Bronchial epithelial cell (primary cell): ENCODE measurements around the gene SPDYE8. TPM values are rescaled to one million over a fixed set of nuclear protein-coding genes. Genes with fewer than 3 reads are reported as not detected.
"Not testable (repeated sequence)": the region's sequence is repeated elsewhere in the genome, so short reads cannot be mapped to it uniquely, and the experiment has no call there.

Source experiments
- DNase-seq: peaks from one replicate; pipeline ENCODE4 v3.0.0-alpha.2; 2010; ENCODE audit warnings: low read depth
- FAIRE-seq: peaks from 2 replicates; lab custom pipeline; 2011; peaks lifted over from hg19 to GRCh38; lab: Jason Lieb, UNC
- H3K27me3 ChIP-seq: 2 replicates; pipeline ENCODE4 v1.5.1; 2011; ENCODE audit warnings: low read length; ENCODE audit not compliant: control insufficient read depth, insufficient read depth
- H3K36me3 ChIP-seq: 2 replicates; pipeline ENCODE4 v1.5.1; 2011; ENCODE audit warnings: low read length; ENCODE audit not compliant: control insufficient read depth, insufficient read depth
- H3K4me3 ChIP-seq: 2 replicates; pipeline ENCODE4 v1.5.1; 2011; ENCODE audit warnings: mild to moderate bottlenecking, low read depth, low read length, control low read depth
- total RNA-seq: library from RNA; depleted of rRNA; stranded (reverse); fragments of >200 nt; gene quantifications from 2 replicates; pipeline ENCODE4 v1.2.1, GENCODE V29; 2014

Gene SPDYE8, protein sequence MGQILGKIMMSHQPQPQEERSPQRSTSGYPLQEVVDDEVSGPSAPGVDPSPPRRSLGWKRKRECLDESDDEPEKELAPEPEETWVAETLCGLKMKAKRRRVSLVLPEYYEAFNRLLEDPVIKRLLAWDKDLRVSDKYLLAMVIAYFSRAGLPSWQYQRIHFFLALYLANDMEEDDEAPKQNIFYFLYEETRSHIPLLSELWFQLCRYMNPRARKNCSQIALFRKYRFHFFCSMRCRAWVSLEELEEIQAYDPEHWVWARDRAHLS
- not detected in 2 replicates for total RNA-seq

- not testable (repeated sequence) for DNase-seq, H3K36me3 ChIP-seq, H3K4me3 ChIP-seq, H3K27me3 ChIP-seq, FAIRE-seq
These were observed at the start of gene SPDYE8 for GRCh38 chr7:73029666-73030065. Gene SPDYE8 (minus strand): TSS chr7:73029766. CDS start chr7:73027966, 1,800 bp downstream.

DNA sequence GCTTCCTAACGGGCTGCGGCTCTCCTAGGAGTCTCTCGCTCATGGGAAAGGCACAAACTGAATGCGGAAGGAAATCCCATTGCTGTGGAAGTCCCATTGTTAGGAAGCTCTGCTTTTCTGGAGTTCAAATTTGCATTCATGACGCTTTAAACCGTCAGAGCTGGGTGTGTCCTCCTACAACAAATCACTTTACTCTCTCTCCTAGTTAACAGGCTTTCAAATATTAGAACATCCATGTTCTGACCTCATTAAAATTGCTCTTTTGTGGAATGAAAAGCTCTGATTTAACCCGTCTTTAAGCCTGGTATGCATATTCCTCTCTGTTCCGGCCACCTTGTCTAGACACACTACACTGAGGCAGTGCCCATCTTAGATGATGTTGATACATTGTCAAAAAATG is 28.2 kb upstream of the SPDYE8 start, which contains the start of gene SPDYE11:
TSS of gene SPDYE11 (minus strand) at position 101 of the 400 bp plus-strand sequence. CDS start 1,800 bp downstream, outside the sequence.
- H3K36me3 ChIP-seq, H3K27me3 ChIP-seq, H3K4me3 ChIP-seq, FAIRE-seq, DNase-seq: not testable (repeated sequence)

DNA sequence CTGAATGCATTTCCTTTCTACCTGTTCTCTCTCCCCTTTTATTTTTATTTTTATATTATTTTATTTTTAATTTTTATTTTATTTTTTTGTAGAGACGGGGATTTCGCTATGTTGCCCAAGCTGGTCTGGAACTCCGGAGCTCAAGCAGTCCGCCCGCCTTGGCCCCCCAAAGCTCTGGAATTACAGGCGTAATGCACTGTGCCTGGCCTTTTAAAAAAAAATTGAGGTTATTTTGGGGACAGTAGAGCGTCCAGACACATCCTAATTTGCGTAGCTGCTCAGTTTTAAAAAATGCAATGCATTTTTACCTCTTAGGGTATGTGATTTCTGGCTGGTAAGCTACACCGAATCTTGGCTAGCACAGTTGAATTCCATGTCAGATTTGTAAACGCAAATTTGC is 23.1 kb downstream of the SPDYE8 start:
- not testable (repeated sequence) for FAIRE-seq

GRCh38 chr7:73005693-73006447 is 23.7 kb downstream of the SPDYE8 start:
- DNase-seq, result peak; percentile 61
- FAIRE-seq, H3K27me3 ChIP-seq, H3K36me3 ChIP-seq: not testable (repeated sequence)
- H3K4me3 ChIP-seq, result peak overlapping the region; percentile 54

More for the DNA sequence above, 23.1 kb downstream of the SPDYE8 start:
- H3K36me3 ChIP-seq, DNase-seq, H3K27me3 ChIP-seq: not testable (repeated sequence)
- H3K4me3 ChIP-seq, result peak overlapping the region; percentile 27

DNA sequence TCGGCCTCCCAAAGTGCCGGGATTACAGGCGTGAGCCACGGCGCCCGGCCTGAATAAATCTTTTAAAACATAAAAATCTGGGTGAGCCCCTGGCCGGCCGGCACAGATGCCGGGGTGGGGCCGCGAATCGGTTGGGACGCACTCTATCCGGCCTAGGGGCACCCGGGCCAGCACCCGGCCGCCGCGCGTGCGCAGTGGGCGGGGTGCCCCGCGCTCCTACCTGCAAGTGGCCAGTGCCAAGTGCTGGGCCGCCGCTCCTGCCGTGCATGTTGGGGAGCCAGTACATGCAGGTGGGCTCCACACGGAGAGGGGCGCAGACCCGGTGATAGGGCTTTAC is 24.2 kb downstream of the SPDYE8 start:
- not testable (repeated sequence) for H3K27me3 ChIP-seq, H3K36me3 ChIP-seq, DNase-seq, FAIRE-seq
- H3K4me3 ChIP-seq, result peak overlapping the region; percentile 54

DNA sequence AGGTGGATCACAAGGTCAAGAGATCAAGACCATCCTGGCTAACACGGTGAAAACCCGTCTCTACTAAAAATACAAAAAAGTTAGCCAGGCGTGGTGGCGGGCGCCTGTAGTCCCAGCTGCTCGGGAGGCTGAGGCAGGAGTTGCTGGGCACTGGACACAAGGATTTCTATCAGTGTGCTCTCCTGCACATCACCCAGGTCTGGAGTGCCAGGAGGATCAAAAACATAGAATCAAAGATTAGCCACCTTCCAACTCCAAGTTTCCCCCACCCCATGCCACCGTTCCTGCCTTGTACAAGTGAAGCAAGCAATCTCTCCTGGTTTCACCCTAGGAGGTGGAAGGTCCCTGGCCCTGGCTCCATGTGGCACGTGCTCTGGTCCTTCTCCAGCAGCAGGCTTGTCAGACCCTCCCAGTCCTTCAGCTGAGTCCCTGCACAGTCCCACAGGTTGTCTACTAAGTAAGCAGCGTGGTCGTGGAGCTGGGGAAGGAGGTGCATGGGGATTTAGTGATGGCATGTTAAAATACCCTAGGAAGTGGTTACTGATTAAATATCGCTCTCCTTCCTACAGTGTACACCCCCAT is 31.6 kb downstream of the SPDYE8 start:
- not testable (repeated sequence) for H3K36me3 ChIP-seq, H3K4me3 ChIP-seq, DNase-seq, FAIRE-seq, H3K27me3 ChIP-seq

DNA sequence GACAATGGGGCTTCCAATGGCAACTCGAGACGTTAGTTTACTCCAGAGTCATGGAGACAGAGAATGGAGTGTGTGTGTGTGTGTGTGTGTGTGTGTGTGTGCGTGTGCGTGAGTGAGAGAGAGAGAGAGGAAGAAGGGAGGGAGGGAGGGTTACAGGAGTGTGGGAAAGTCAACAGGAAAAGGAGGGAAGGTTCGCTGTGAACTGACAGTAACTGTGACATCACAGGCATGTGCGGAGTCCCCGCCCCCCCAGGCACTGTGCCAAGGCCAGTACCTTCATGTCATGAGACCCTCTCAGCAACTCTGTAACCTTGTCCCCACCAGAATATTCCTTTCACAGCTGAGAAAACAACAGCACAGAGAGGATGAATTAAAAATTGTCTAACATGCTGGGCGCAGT is 32.1 kb downstream of the SPDYE8 start:
- not testable (repeated sequence) for DNase-seq, H3K4me3 ChIP-seq, H3K27me3 ChIP-seq, H3K36me3 ChIP-seq, FAIRE-seq

DNA sequence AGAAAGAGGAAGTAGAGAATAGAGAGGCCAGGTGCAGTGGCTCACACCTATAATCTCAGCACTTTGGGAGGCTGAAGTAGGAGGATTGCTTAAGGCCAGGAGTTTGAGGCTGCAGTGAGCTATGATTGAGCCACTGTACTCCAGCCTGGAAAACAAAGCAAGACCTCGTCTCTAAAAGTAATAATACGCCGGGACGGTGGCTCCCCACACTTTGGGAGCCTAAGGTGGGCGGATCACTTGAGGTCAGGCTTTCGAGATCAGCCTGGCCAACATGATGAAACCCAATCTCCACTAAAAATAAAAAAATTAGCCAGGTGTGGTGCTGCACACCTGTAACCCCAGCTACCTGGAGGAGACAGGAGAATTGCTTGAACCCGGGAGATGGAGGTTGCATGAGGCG is 34.1 kb downstream of the SPDYE8 start:
- not testable (repeated sequence) for H3K36me3 ChIP-seq, DNase-seq, H3K4me3 ChIP-seq, FAIRE-seq, H3K27me3 ChIP-seq

GRCh38 chr7:72990146-72990913 is 39.2 kb downstream of the SPDYE8 start:
- not testable (repeated sequence) for DNase-seq, H3K36me3 ChIP-seq, H3K4me3 ChIP-seq, FAIRE-seq, H3K27me3 ChIP-seq

- not testable (repeated sequence) for H3K36me3 ChIP-seq, H3K27me3 ChIP-seq, DNase-seq, H3K4me3 ChIP-seq, FAIRE-seq
These were observed 47.5 kb downstream of the SPDYE8 start for GRCh38 chr7:72982084-72982483.

DNA sequence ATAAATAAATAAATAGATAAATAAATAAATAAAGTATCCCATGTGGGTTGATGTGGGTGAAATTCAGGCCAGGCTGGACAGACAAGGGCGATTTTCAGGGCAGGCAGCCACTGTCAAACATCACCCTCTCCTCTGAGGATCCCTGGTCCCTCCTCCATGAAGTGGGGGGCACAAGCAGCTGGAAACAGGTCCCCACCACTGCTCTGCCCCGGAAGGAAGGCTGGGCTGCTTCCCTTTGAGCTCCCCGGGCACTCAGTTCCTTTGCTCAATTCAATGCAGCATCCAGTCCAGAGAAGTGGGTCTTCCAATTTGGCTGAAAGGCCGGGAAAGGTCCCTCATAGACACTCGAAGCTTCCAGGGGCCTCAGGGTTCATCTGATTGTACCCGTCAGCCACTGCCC is 49.2 kb downstream of the SPDYE8 start:
- FAIRE-seq, DNase-seq, H3K4me3 ChIP-seq, H3K36me3 ChIP-seq, H3K27me3 ChIP-seq: not testable (repeated sequence)

GRCh38 chr7:72976434-72976833 is 53.1 kb downstream of the SPDYE8 start:
- FAIRE-seq, DNase-seq: not testable (repeated sequence)

DNA sequence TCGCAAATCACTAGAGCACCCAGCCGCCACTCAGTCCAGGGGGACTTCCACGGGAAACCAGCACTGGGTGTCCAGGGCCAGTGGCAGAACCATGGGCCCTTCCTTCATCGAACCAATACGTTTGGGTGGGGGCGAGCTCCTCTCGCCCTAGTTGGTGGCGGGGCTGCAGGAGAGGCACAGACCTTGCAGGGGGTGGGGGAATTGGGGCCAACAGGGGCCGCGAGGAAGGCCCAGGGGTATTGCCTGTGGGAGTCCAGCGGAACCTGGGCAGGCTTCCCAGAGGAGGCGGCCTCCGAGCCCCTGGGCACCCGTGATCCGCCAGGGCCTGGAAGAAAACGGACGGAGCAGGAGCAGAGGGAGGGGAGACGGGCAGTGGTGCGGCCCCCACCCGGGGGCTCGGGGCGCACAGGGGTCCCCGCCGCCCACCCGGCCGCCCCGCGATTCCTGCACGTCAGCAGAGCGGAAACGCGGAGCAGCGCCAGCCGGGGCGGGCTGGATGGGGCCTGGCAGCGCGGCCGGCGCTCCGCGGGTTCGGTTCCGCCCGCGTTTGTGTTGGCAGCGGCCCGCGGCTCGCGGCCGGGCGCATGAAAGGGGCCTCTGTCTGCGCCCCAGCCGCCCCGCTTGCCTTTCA is 53.8 kb downstream of the SPDYE8 start:
- H3K27me3 ChIP-seq, H3K36me3 ChIP-seq, FAIRE-seq, DNase-seq, H3K4me3 ChIP-seq: not testable (repeated sequence)

More at GRCh38 chr7:72976434-72976833, 53.1 kb downstream of the SPDYE8 start:
- H3K27me3 ChIP-seq, H3K36me3 ChIP-seq, H3K4me3 ChIP-seq: not testable (repeated sequence)
